Stimulated activated CD8-positive, alpha-beta memory T cell treated with anti-CD3 and anti-CD28 coated beads, Interleukin-15, amount 100 ng/mL, for 1 hour (primary cell): ENCODE results near the gene RAB11FIP4.

Source experiments
- DNase-seq: peaks from one replicate; pipeline ENCODE4 v3.0.0-alpha.2; 2020; ENCODE audit warnings: low read depth

Gene RAB11FIP4

GRCh38 chr17:31457391-31458234 lies 66.1 kb downstream of the RAB11FIP4 start:
- DNase-seq = no peak

GRCh38 chr17:31458829-31459228 lies 67.4 kb downstream of the RAB11FIP4 start:
- no peak for DNase-seq

GRCh38 chr17:31459716-31460115 lies 68.2 kb downstream of the RAB11FIP4 start:
- DNase-seq = no peak

- no peak for DNase-seq
These were observed 68.8 kb downstream of the RAB11FIP4 start for GRCh38 chr17:31460226-31460721.

- DNase-seq = no peak
These were observed 69.8 kb downstream of the RAB11FIP4 start for GRCh38 chr17:31461227-31461810.

GRCh38 chr17:31462261-31462660 lies 70.8 kb downstream of the RAB11FIP4 start:
- no peak for DNase-seq

GRCh38 chr17:31466096-31466760 lies 74.8 kb downstream of the RAB11FIP4 start:
- no peak for DNase-seq

GRCh38 chr17:31467502-31468256 lies 76.2 kb downstream of the RAB11FIP4 start:
- no peak for DNase-seq

- DNase-seq = no peak
These were observed 78.5 kb downstream of the RAB11FIP4 start for GRCh38 chr17:31469959-31470358.

GRCh38 chr17:31470592-31470991 lies 79.1 kb downstream of the RAB11FIP4 start:
- no peak for DNase-seq

- DNase-seq = no peak
These were observed 80.7 kb downstream of the RAB11FIP4 start for GRCh38 chr17:31472137-31472536.

- DNase-seq = no peak
These were observed 84.1 kb downstream of the RAB11FIP4 start for GRCh38 chr17:31475378-31476162.

GRCh38 chr17:31476525-31477416 lies 85.3 kb downstream of the RAB11FIP4 start:
- no peak for DNase-seq

- no peak for DNase-seq
These were observed 86.1 kb downstream of the RAB11FIP4 start for GRCh38 chr17:31477417-31478055.

- no peak for DNase-seq
These were observed 87.6 kb downstream of the RAB11FIP4 start for GRCh38 chr17:31479062-31479408.

- no peak for DNase-seq
These were observed 88.0 kb downstream of the RAB11FIP4 start for GRCh38 chr17:31479524-31479923.

- DNase-seq = no peak
These were observed 88.6 kb downstream of the RAB11FIP4 start for GRCh38 chr17:31480067-31480466.

GRCh38 chr17:31480904-31481782 lies 89.7 kb downstream of the RAB11FIP4 start:
- no peak for DNase-seq

GRCh38 chr17:31481783-31482081 lies 90.3 kb downstream of the RAB11FIP4 start:
- no peak for DNase-seq
